ENCODE measurements around the gene FOXP3. TPM values are rescaled to one million over a fixed set of nuclear protein-coding genes. Genes with fewer than 3 reads are reported as not detected.

The FOXP3 gene
- total and polyA plus RNA-seq, 3 donors from 2014 or later: 1.1 to 2.5 (median 2.2) TPM

DNA sequence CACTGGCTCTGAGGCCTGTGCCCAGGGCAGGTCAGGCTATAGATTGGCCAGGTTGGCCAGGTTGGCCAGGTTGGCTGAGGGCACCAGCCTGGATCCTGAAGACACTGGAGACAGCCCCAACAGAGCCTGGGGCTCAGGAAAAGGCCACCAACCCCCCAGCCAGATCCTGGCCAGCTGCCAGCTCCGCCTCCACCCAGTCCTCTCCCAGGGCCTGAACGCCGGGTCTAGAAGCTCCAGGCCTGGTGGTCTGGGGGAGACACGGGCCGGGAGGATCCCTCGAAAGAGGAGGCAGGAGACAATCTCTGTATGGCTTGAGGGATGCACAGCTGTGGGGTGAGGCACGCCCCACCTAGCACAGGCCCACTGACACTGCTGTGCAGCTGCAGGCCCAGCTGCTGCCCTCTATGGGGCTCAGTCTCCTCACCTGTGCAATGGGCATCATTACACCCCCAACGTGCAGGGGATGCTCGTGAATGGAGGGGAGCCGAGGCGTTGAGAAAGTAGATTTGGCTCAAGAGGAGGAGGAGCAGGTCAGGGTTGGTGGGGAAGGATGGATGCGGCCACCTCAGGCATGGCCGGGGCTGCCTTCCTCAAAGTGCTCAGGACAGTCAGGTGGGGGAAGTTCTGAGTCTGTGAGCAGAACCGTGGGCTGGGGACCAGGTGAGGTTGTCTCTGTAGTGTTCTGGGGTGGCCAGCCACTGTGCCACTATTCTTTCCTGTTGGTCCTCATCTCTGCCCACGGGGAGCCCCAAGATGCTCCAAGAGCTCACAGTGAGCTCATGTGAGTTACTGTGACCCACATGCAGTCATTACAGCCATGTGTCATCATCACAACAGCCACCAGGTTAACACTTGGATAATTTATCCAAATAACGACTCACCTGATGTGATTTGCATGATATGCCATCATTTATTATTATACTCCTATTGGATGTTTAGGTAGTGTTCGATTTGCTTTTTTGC lies 28.2 kb upstream of the FOXP3 start:
- intact Hi-C loops (cut with DNase I; ENCODE audit: low total_unique reads): no loop called here
- 77 to 83% methylated on average over 8 to 16 of the region's 17 CpGs for WGBS, 2 donors
- Histone ChIP-seq H3K27ac (no peak overlapping the region), H3K36me3 (ENCODE audit: low read depth, missing control alignments) (no peaks in the 10 kb centered on the region), H3K9me3 (no peaks in the 10 kb centered on the region), H3K4me1 (no peaks in the 10 kb centered on the region), H3K4me3 (no peak overlapping the region), H3K27me3 (no peaks in the 10 kb centered on the region)
- no peak for DNase-seq
- TF ChIP-seq, protein P1, sequence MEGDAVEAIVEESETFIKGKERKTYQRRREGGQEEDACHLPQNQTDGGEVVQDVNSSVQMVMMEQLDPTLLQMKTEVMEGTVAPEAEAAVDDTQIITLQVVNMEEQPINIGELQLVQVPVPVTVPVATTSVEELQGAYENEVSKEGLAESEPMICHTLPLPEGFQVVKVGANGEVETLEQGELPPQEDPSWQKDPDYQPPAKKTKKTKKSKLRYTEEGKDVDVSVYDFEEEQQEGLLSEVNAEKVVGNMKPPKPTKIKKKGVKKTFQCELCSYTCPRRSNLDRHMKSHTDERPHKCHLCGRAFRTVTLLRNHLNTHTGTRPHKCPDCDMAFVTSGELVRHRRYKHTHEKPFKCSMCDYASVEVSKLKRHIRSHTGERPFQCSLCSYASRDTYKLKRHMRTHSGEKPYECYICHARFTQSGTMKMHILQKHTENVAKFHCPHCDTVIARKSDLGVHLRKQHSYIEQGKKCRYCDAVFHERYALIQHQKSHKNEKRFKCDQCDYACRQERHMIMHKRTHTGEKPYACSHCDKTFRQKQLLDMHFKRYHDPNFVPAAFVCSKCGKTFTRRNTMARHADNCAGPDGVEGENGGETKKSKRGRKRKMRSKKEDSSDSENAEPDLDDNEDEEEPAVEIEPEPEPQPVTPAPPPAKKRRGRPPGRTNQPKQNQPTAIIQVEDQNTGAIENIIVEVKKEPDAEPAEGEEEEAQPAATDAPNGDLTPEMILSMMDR (IDR thresholded peaks at IDR 0.05): no peak
- TF ChIP-seq POLR2A (IDR thresholded peaks at IDR 0.05): no peak

DNA sequence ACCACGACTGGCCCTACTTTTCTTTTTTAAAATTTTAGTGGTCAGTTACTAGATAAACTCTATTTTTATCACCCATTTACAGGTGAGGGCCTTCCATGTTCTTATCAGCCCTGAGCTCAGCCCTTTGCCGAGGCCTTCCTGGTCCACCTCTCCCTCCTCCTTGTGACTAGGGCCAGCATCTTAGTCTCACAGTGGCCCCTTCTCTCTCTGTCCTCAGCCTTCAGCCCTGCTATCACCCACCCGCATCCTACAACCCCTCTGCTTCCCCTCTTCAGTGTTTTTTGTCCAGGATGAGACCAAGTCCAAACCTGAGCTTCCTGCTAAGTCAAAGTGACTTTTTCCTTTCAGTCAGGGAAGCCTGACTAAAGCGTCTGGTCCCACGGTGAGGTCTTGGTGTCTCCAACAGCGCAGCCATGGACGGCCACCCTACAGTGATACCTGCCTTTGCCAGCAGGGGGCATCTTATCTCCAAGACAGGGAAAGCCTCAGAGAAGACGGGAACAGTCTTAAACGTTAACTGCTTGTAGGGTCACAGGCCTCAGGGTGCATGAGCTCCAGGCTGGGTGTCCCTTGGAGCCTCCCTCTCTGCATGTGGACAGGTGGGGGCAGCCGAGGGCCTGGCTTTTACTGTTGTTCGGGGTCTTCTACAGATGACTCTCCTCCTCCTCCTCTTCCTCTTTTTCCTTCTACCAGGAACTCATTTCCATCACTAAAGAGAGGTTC lies 27.3 kb upstream of the FOXP3 start:
- no peak overlapping the region for H3K4me3 ChIP-seq
- TF ChIP-seq, protein P1 (IDR thresholded peaks at IDR 0.05): peak; percentile 48 to 56 (median 50)
- TF ChIP-seq POLR2A (IDR thresholded peaks at IDR 0.05): no peak
- H3K27ac ChIP-seq: no peak overlapping the region
- no peaks in the 10 kb centered on the region for H3K27me3 ChIP-seq
- no peaks in the 10 kb centered on the region for H3K9me3 ChIP-seq
- intact Hi-C loops (cut with DNase I; ENCODE audit: low total_unique reads): no loop called here
- H3K4me1 ChIP-seq: no peaks in the 10 kb centered on the region
- WGBS, 2 donors: 37 to 47% methylated on average over 5 to 9 of the region's 11 CpGs
- peak; percentile 74 for DNase-seq
- H3K36me3 ChIP-seq (ENCODE audit: low read depth, missing control alignments): no peaks in the 10 kb centered on the region

DNA sequence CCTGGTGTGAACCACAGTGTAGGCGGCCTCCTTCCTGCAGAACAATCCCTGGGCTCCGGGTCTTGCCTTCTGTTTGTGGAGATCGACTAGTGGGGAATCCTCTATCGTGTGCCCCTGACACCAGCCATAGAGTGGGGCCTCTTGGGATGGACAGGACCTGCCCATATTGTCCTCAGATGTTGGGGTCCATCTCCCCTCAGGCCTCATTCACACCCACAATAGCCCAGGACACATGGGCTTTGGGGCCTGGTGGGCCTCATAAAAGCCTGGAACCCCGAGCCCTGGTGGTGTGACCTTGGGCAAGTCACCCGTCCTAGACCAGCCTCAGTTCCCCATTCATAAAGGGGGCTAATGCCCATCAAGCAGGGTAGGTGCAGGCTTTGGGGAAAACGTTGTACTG lies 25.7 kb upstream of the FOXP3 start:
- intact Hi-C loops (cut with DNase I; ENCODE audit: low total_unique reads): no loop called here
- no peak overlapping the region for H3K27ac ChIP-seq
- no peak overlapping the region for H3K4me3 ChIP-seq
- no peaks in the 10 kb centered on the region for H3K9me3 ChIP-seq
- TF ChIP-seq, protein P1 (IDR thresholded peaks at IDR 0.05): no peak
- TF ChIP-seq POLR2A (IDR thresholded peaks at IDR 0.05): no peak
- H3K27me3 ChIP-seq: no peaks in the 10 kb centered on the region
- H3K36me3 ChIP-seq (ENCODE audit: low read depth, missing control alignments): no peaks in the 10 kb centered on the region
- no peaks in the 10 kb centered on the region for H3K4me1 ChIP-seq
- WGBS, 2 donors: 67 to 85% methylated on average over 2 to 6 of the region's 7 CpGs
- no peak for DNase-seq

DNA sequence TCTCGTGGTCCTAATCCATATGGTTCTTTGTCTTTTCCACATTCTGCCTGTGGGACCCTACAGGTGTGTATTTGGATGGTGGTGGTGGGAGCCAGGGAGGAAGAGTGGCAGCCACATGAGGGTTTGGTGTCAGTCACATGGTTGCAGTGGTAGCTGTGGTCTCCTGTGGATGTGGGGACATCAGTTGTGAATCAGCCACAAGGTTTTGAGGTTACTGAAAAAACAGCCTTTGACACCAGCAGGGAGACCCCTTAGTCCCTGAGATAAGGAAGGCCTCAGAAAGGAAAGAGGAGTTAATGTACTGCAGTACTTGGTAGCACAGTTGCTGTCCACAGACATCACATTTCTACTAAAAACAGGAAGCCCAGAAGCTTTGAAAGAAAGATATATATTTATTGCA lies 23.2 kb upstream of the FOXP3 start:
- Histone ChIP-seq H3K27me3 (no peaks in the 10 kb centered on the region), H3K4me1 (no peaks in the 10 kb centered on the region), H3K9me3 (no peaks in the 10 kb centered on the region), H3K36me3 (ENCODE audit: low read depth, missing control alignments) (no peaks in the 10 kb centered on the region), H3K4me3 (no peak overlapping the region), H3K27ac (no peak overlapping the region)
- intact Hi-C loops (cut with DNase I; ENCODE audit: low total_unique reads): no loop called here
- no peak for TF ChIP-seq POLR2A (IDR thresholded peaks at IDR 0.05)
- TF ChIP-seq, protein P1 (IDR thresholded peaks at IDR 0.05): no peak
- no peak for DNase-seq
- WGBS, 2 donors: 86% methylated on average over 1 of the region's 1 CpG; no CpG with 5 or more reads in 1 of the 2 donors
